HepG2 (cell line): ENCODE data around the gene SOX5. TPM values are rescaled to one million over a fixed set of nuclear protein-coding genes. Genes with fewer than 3 reads are reported as not detected.

Experiments used
- ATAC-seq: fragments of 200-7000 bp; cut with Tn5 transposase; 3 replicates; pipeline ENCODE4 v1.9.1; 2020; ENCODE audit warnings: mild to moderate bottlenecking, moderate library complexity
- BruUV-seq: library from RNA; stranded (reverse); fragments of 400-500 nt; replicated peaks from 2 replicates; lab custom pipeline; 2021; lab: Mats Ljungman, UMichigan
- CTCF ChIA-PET: fragments of 300-600 bp; formaldehyde crosslinking; extraction: SDS; loops from one replicate; lab custom pipeline; 2021; ENCODE audit warnings: low total read pairs, inconsistent platforms, low intra/inter-chr PET ratio; lab: Yijun Ruan, JAX
- POLR2A ChIA-PET: fragments of 350-600 bp; sonication (Branson Sonifier 250); formaldehyde crosslinking; loops from one replicate; lab custom pipeline; 2020; ENCODE audit warnings: antibody characterized with exemption, inconsistent platforms; lab: Yijun Ruan, JAX
- DNase-seq: peaks from one replicate; pipeline ENCODE4 v3.0.0-alpha.2; 2015; ENCODE audit warnings: low spot score
- FAIRE-seq: peaks from 3 replicates; lab custom pipeline; 2011; peaks lifted over from hg19 to GRCh38; lab: Jason Lieb, UNC
- H2AFZ ChIP-seq: one replicate; pipeline ENCODE4 v1.6.1; 2011; ENCODE audit warnings: low read length, inconsistent platforms
- H3K27ac ChIP-seq: fragments of 300-600 bp; 3 replicates; pipeline ENCODE4 v1.8.0; 2011; ENCODE audit warnings: mixed run types, mild to moderate bottlenecking, mixed read lengths, low read length, inconsistent platforms; ENCODE audit not compliant: insufficient read depth; ENCODE audit errors: extremely low read length
- H3K27me3 ChIP-seq, 2 experiments: fragments of 200-600 bp in 1 of 2; 2 replicates in 1 of 2; 3 replicates in 1 of 2; pipeline versions ENCODE4 v1.6.0 to v1.8.0; 2011; ENCODE audit warnings: low read length in 2 of 2, mild to moderate bottlenecking in 2 of 2, moderate library complexity in 2 of 2, inconsistent platforms in 1 of 2; ENCODE audit not compliant: insufficient read depth in 2 of 2, control insufficient read depth in 1 of 2
- H3K36me3 ChIP-seq, 2 experiments: fragments of 200-600 bp in 1 of 2; replicated peaks in 1 of 2; 2 replicates in 1 of 2; 3 replicates in 1 of 2; pipeline versions ENCODE4 v1.5.1 to v1.8.0; 2011; ENCODE audit warnings: low read length in 2 of 2, inconsistent platforms in 1 of 2; ENCODE audit not compliant: insufficient read depth in 2 of 2, control insufficient read depth in 1 of 2
- H3K4me1 ChIP-seq: 2 replicates; pipeline ENCODE4 v1.5.1; 2012; ENCODE audit warnings: low read length, inconsistent platforms; ENCODE audit not compliant: insufficient read depth
- H3K4me2 ChIP-seq: 2 replicates; pipeline ENCODE4 v1.6.0; 2011; ENCODE audit warnings: low read depth, low read length, inconsistent platforms
- H3K4me3 ChIP-seq, 3 experiments: fragments of 200-600 bp in 1 of 3; sonication (generic), shearing (Covaris generic) in 1 of 3; replicated peaks in 1 of 3; 2 replicates each; pipeline ENCODE4 v1.5.1; 2011 to 2016; ENCODE audit warnings: low read length in 3 of 3, inconsistent platforms in 2 of 3, low read depth in 2 of 3, mild to moderate bottlenecking in 2 of 3, control low read depth in 1 of 3, mixed read lengths in 1 of 3; ENCODE audit not compliant: insufficient read depth in 1 of 3
- H3K79me2 ChIP-seq: one replicate; pipeline ENCODE4 v1.6.1; 2011; ENCODE audit warnings: low read length, inconsistent platforms; ENCODE audit not compliant: insufficient read depth
- H3K9ac ChIP-seq: 2 replicates; pipeline ENCODE4 v1.6.0; 2011; ENCODE audit warnings: mild to moderate bottlenecking, low read depth, low read length, inconsistent platforms; ENCODE audit not compliant: insufficient read depth
- H3K9me3 ChIP-seq: 2 replicates; pipeline ENCODE4 v1.5.1; 2012; ENCODE audit warnings: mild to moderate bottlenecking, low read length
- H4K20me1 ChIP-seq: 2 replicates; pipeline ENCODE4 v1.6.0; 2011; ENCODE audit warnings: inconsistent platforms, mild to moderate bottlenecking, low read length, moderate library complexity; ENCODE audit not compliant: insufficient read depth
- AFF4 ChIP-seq: sonication (generic); formaldehyde crosslinking; IDR thresholded peaks from 2 replicates; pipeline ENCODE4 v1.4.0; 2020; ENCODE audit warnings: missing genetic modification reagents
- ASH2L ChIP-seq: fragments of 300-600, 200-600 bp; sonication (generic); IDR thresholded peaks from 2 replicates; pipeline ENCODE4 v1.7.0; 2017; ENCODE audit warnings: low read depth, mild to moderate bottlenecking, moderate library complexity, mixed read lengths, low read length; ENCODE audit not compliant: insufficient read length
- CTCF ChIP-seq: sonication (generic); formaldehyde crosslinking; IDR thresholded peaks from 2 replicates; pipeline ENCODE4 v1.5.0; 2020; ENCODE audit warnings: mild to moderate bottlenecking, missing genetic modification reagents, moderate library complexity
- HIVEP1 ChIP-seq: sonication (generic); formaldehyde crosslinking; IDR thresholded peaks from 2 replicates; pipeline ENCODE4 v1.4.0; 2020; ENCODE audit warnings: mild to moderate bottlenecking, missing genetic modification reagents
- PCBP2 ChIP-seq: fragments of 200-400 bp; formaldehyde crosslinking; optimal IDR thresholded peaks from 2 replicates; pipeline ENCODE3; 2018; ENCODE audit warnings: low read length, low read depth; ENCODE audit not compliant: poor library complexity, severe bottlenecking
- POLR2G ChIP-seq: fragments of 200-400 bp; formaldehyde crosslinking; IDR thresholded peaks from 2 replicates; pipeline ENCODE4 v1.6.1; 2018; ENCODE audit warnings: mild to moderate bottlenecking, low read depth, low read length, moderate library complexity
- RBM22 ChIP-seq: fragments of 200-400 bp; formaldehyde crosslinking; optimal IDR thresholded peaks from 2 replicates; pipeline ENCODE3; 2017; ENCODE audit warnings: mild to moderate bottlenecking, low read length, moderate library complexity
- RERE ChIP-seq: IDR thresholded peaks from 2 replicates; pipeline ENCODE4 v1.6.1; 2016; ENCODE audit warnings: low read depth, missing genetic modification reagents, missing compliant biosample characterization
- SALL1 ChIP-seq: sonication (generic); formaldehyde crosslinking; IDR thresholded peaks from 2 replicates; pipeline ENCODE4 v1.8.0; 2022; ENCODE audit warnings: mild to moderate bottlenecking, missing genetic modification reagents
- SIN3A ChIP-seq: IDR thresholded peaks from 2 replicates; pipeline ENCODE4 v1.6.1; 2011; ENCODE audit warnings: low read depth, mild to moderate bottlenecking, control low read depth, low read length, borderline replicate concordance
- STAG1 ChIP-seq: sonication (generic); formaldehyde crosslinking; IDR thresholded peaks from 2 replicates; pipeline ENCODE4 v1.4.0; 2020; ENCODE audit warnings: missing genetic modification reagents
- WGBS: methylation state at CpG from one replicate; pipeline ENCODE4 v1.1.6; 2017; ENCODE audit warnings: low lambda C conversion rate; 5-methylcytosine and 5-hydroxymethylcytosine counted together
- in situ Hi-C: cut with HindIII; loops from 2 replicates; pipeline ENCODE4 v1.10.0; 2017; ENCODE audit warnings: low pct_unique_long_range_greater_than_20kb; ENCODE audit not compliant: extremely low pct_ligation_motif_present
- intact Hi-C: fragments of 100-400 bp; cut with micrococcal nuclease; formaldehyde crosslinking; loops from one replicate; pipeline ENCODE4 v1.10.0; 2022; ENCODE audit not compliant: unreplicated experiment
- polyA plus RNA-seq, 8 experiments: library from polyadenylated mRNA; depleted of rRNA in 3 of 8; stranded (reverse) in 7 of 8; unstranded in 1 of 8; fragments of >200 nt; fragmentation: Illumina TruSeq in 4 of 8; extraction: Trizol in 4 of 8; gene quantifications; 2 replicates each; pipeline versions ENCODE4 v1.2.1 to v1.2.3, GENCODE V29; 2011 to 2016; ENCODE audit warnings: low read depth in 4 of 8, missing spikeins in 1 of 8, mixed read lengths in 1 of 8; ENCODE audit not compliant: insufficient read depth in 1 of 8
- total RNA-seq, 5 experiments: library from RNA; depleted of rRNA; stranded (reverse); fragments of >200 nt; fragmentation: Illumina TruSeq; extraction: Trizol; gene quantifications; 2 replicates each; pipeline ENCODE4 v1.2.3, GENCODE V29; 2016; ENCODE audit warnings: low read depth in 1 of 5

SOX5 gene
- total and polyA plus RNA-seq, 2 of the 13 experiments (the other 11 are each of a cell fraction or from before 2014, with no cell fraction given) = 18.5 to 76.4 TPM

GRCh38 chr12:23944067-23944466, 5.4 kb downstream of the SOX5 start:
- peak overlapping the region; percentile 61 for H3K9ac ChIP-seq
- FAIRE-seq = peak; percentile 42
- CTCF ChIA-PET = no interaction called here
- 24% methylated on average over 5 of the region's 5 CpGs for WGBS
- TF ChIP-seq STAG1 (CRISPR knock-in tag) (0 out of 2 replicates have a peak, but pooled peaks have one; percentile 8), CTCF (CRISPR knock-in tag) (peak; percentile 27; the same call in 1 of the 2 replicates), PCBP2 (no peak), SALL1 (CRISPR knock-in tag) (peak; percentile 31; the same call in 1 of the 2 replicates), AFF4 (no peak), HIVEP1 (CRISPR knock-in tag) (no peak), SIN3A (0 out of 2 replicates have a peak, but pooled peaks have one; percentile 25), ASH2L (peak; percentile 21), RERE (no peak), POLR2G (peak; percentile 49; the same call in 1 of the 2 replicates), RBM22 (peak; percentile 55)
- TF ChIP-seq, all 625 proteins: peak for 7
- DNase-seq = peak; percentile 25
- Histone ChIP-seq H3K9me3 (no peaks in the 10 kb centered on the region), H3K4me2 (peak overlapping the region; percentile 95), H3K4me3 (peak overlapping the region; percentile 39 to 53 (median 49)), H3K27me3 (no peaks in the 10 kb centered on the region; a peak in 1 of 5 replicates), H2AFZ (no peak overlapping the region), H4K20me1 (no peaks in the 10 kb centered on the region), H3K4me1 (peaks cover 71% of the 10 kb centered on the region), H3K79me2 (peaks cover 100% of the 10 kb centered on the region), H3K36me3 (no peaks in the 10 kb centered on the region), H3K27ac (peak overlapping the region; percentile 68)
- BruUV-seq = no TSS peak
- peak; percentile 76 for ATAC-seq
- POLR2A ChIA-PET = no interaction called here
- intact Hi-C loops = loop anchor here (10.0 kb wide), 1 partner anchor 811 kb away; no protein-coding TSS in a partner anchor
- in situ Hi-C loops = loop anchor here (10.0 kb wide), 2 partner anchors 131 to 811 kb away; no protein-coding TSS in a partner anchor
